ENCODE measurements around the gene INPP5B.
A peak's percentile ranks its signal among the peaks of the same experiment; 100 is the strongest.
"Not testable (repeated sequence)": the region's sequence is repeated elsewhere in the genome, so short reads cannot be mapped to it uniquely, and the experiment has no call there.

Gene INPP5B

GRCh38 chr1:37946703-37947360, at the start of gene INPP5B:
Gene INPP5B, minus strand, starts transcription at chr1:37947053. Its CDS starts 745 bp downstream, at chr1:37946308.
- peak; percentile 59 for DNase-seq (ENCODE audit: low read depth)

DNA sequence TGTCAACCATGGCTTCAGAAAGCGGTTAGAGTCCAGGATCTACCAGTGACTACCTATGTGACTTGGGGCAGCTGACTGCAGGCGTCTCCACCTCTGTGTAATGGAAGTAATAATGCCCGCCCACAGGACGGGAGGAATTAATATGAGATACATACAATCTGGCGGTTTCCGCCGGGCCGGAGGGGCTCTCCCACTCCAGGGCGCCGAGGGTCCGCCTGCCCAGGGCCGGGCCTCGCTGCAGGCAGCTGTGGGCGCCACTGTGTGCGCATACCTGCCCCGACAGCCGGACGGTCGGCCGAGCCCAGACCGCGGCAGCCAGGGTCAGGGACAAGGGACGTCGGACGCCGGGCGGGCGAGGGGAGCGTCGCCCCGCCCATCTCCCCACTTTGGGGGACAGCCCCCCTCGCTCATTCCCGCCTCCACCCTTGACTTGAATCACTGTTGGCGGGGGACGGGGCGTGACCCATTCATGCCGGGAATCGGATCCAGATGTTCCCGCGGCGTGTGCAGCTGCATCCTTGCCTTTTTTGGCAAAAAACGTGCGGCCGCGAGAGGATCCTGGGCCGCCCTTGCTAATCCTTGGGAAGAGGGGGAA, 49.0 kb upstream of the INPP5B start:
- DNase-seq (ENCODE audit: low read depth) = no peak

DNA sequence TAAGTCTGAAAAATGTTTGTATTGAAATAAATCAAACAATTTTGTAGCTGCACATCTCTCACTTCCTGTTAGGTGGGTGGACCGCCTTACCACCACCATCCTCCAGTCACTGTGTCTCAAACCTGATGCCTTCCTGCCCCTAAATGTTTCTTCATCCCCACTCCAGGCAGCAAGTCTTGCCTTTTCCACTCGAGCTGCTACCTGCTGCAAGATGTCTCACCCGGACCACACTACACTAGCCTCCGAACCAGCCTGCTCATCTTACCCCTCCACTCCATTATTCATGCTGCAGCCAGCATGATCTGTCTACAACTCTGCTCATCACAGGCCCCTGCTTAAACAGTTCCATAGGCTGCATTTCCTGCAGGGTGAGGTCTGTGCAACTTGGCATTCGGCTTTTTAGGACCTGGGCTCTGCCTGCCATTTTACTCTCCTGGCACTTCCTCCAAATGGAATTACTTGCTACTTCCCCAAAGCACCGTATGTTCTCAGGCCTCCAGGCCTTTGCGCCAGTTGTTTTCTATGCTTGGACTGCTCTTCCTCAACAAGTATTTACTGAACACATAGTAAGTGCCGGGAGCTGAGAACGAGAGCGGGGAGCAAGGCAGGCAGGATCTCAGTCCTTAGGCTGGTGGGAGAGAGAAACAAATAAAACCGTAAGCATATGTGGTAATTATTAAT, 48.2 kb upstream of the INPP5B start:
- DNase-seq (ENCODE audit: low read depth) = no peak

- no peak for DNase-seq (ENCODE audit: low read depth)
These were observed 42.6 kb upstream of the INPP5B start for GRCh38 chr1:37989361-37989930.

- DNase-seq (ENCODE audit: low read depth) = no peak
These were observed 40.8 kb upstream of the INPP5B start for GRCh38 chr1:37987679-37988078.

DNA sequence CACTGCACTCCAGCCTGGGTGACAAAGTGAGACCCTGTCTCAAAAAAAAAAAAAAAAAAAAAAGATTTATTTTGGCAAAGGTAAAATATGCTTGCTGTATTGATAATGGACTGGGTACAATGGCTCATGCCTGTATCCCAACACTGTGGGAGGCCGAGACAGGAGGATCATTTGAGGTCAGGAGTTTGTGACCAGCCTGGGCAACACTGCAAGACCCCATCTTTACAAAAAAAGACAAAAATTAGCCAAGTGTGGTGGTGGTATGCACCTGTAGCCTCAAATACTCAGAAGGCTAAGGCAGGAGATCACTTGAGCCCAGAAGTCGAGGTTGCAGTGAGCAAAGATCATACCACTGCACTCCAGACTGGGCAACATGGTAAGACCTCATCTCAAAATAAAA, 36.7 kb upstream of the INPP5B start:
- no peak for DNase-seq (ENCODE audit: low read depth)

GRCh38 chr1:37978541-37978940, 31.7 kb upstream of the INPP5B start:
- DNase-seq (ENCODE audit: low read depth) = no peak

GRCh38 chr1:37975083-37975482, 28.2 kb upstream of the INPP5B start:
- not testable (repeated sequence) for DNase-seq (ENCODE audit: low read depth)

DNA sequence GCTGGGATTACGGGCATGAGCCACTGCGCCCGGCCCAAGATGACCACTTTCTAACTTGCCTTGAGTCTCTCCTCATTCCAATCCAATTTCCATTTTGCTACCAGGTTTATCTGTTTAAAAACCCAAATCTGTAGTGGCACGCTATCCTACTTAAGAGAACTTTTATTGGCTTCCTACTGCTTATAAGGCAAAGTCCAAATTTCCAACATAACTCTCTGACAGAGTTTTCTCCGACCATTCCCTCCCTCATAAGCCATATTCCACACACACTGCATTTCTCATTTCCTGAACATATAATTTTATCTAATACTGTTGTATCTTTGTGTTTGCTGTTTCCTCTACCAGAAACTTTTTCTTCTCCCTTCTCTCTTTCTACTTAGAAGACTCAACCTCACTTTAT, 27.7 kb upstream of the INPP5B start:
- DNase-seq (ENCODE audit: low read depth) = no peak

GRCh38 chr1:37973684-37974083, 26.8 kb upstream of the INPP5B start:
- not testable (repeated sequence) for DNase-seq (ENCODE audit: low read depth)

DNA sequence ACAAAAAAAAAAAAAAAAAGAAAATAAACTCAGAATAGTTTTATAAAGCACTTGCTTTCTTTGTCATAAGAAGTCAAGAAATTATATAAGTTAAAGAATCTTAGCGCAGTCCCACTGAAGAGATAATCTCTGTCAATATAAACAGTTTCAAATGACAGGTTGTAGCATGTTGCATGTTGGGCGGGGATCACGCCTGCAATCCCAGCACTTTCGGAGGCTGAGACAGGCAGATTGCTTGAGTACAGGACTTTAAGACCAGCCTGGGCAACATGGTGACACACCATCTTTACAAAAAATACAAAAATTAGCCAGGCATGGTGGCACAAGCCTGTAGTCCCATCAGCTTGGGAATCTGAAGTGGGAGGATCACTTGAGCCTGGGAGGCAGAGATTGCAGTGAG, 18.4 kb upstream of the INPP5B start:
- no peak for DNase-seq (ENCODE audit: low read depth)

- DNase-seq (ENCODE audit: low read depth) = not testable (repeated sequence)
These were observed 17.3 kb upstream of the INPP5B start for GRCh38 chr1:37964106-37964505.

DNA sequence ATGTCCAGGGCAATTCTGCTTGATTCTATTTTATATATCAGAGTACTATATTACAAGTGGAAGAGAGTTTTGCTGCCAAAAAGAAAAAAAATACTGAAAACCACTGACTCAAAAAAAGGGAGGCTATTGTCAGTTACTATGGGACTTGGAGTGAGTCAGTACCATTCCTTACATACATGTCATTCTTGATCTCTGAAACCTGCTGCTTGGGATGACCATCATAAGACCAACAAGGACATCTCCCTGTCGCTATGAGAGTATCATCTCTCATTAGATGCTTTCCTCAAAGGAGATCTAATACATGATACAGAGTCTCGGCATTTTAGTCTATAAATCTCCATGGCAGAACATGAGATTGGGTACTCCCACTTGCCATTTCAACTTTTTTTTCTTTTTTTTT, 11.8 kb upstream of the INPP5B start:
- DNase-seq (ENCODE audit: low read depth) = no peak

DNA sequence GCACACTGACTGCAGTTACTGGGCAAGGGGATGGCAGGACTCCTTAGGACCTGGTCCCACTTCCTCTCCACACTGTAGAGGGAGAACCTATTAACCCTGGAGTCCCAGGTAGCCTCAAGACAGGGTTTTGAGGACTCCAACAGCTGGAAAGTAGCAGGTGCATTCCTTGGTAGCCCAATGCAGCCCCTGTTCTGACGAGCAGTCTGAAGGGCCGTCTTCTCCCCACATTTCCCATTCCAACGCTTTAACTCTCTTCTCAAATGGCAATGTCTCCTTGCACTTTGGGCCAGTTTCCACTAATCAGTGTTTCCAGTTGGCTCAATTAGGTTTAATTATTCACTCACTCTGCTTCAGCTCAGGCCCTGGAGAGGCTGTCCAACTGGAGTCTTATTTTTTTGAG, 8.8 kb upstream of the INPP5B start:
- no peak for DNase-seq (ENCODE audit: low read depth)

- DNase-seq (ENCODE audit: low read depth) = no peak
These were observed 7.6 kb upstream of the INPP5B start for GRCh38 chr1:37954316-37954971.

DNA sequence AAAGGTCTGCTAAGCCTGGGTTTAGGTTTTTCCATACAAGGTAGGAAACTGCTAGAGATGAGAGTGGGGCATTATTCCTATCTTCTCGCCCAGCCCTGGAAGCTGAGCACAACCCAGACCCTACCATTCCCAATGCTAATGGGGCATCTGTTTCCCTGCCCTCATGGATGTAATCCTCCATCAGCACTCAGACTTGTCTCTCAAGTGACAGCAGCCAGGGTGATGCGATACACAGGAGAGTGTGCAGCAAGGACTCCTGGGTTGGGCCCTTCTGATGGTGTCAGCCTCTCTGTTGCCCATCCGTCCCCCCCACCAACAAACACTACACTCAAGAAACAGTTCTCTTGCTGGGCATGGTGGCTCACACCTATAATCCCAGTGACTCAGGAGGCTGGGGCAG, 5.9 kb upstream of the INPP5B start:
- DNase-seq (ENCODE audit: low read depth) = no peak

DNA sequence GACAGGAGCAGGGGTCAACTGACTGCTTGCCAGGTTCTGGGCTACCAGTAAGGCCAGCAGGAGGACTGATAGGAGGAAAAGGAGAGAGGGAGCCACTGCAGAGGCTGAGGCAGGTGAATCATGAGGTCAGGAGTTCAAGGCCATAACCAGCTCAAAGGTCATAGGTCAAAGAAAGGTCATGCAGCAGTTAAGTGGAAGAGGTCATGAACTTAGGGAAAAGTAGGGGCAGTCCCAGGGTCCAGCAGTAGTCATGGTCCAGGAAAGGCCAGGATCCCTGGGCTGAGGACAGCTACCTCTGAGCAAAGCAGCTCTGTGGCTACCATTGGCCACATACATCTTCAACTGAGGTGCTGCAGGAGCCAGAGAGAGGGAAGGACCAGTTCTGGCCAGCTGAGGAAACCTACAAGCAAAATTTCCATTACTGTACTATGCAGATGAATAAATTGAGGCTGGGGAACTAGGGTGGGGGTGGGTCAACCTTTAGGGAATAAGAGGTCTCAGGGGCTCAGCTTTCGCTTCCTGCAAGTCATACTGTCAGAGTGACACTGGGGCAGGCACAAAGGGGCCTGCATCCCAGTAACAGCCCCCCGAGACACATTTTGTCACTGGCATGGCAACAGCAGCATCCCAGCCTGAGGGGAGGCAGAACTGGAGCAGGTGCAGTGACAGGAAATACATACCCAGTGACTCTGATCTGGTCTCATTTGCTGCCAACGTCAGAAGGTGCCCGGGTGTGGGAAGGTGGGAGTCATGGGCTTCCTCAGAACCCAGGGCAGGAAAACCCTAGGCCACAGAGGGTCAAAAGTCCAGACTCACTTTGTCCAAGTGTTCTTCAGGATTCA, 5.2 kb upstream of the INPP5B start:
- no peak for DNase-seq (ENCODE audit: low read depth)

DNA sequence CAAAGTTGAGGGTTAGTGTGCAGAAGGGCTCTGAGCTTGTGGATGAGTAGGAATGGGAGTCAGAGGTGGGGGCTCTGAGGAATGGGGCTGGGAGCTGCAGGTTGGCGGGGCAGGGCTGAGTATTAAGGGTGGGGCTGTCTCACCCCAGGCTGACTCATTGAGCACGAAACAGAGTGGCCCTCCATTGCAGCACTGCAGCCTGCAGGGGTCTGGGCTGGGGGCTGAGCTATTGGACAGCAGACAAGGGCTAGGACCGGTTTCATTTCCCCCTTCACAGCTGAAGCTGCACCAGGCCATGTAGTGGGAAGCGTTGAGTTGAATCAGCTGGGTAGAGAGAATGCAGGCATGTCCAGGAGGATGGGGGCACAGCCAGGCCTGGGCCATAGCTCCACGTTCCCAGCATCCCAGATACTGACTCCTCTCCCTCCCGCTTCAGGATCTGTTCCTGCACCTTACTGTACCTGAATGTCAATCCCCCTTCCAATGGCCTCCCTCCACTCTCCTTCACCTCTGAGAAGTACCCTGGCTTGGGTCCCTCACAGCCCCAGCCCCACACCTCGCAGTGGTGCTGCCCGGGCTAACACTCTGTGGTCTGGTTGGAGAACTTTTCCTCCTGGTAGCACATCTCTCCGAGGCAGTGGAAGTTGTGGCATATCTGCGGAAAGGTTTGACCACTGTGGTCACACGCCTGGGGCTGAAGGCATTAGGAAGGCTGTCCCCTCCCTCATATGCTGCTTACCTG, 4.4 kb upstream of the INPP5B start:
- DNase-seq (ENCODE audit: low read depth) = no peak

DNA sequence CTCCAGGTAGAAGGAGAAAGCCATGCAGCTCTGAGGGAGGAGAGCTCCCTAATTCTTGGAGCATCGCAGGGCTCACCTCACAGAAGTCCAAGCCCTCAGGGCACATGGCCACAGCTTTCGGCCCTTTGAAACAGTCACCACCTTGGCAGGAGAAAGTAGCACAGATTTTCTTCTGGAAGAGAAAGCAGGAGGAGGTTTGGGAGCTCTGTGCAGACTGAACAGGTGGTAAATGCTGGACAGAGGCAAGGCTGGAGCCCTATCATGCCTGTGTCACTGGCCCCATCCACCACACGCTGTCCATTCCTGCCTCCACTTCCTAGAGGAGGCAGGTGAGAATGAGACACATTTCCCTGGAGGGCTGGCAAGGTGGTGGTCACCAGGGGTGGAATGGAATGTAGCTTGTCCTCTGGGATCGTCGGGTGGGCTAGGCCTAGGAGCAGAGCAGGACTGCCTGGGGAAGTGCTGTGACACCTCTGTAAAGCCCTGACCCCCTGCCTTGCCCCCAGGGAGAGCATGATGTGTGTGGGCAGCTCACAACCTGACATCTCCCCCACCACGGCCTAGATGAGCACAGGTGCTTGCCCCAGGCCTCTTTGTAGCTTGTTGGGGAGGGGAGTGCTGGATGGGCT, 2.8 kb upstream of the INPP5B start:
- DNase-seq (ENCODE audit: low read depth) = no peak

DNA sequence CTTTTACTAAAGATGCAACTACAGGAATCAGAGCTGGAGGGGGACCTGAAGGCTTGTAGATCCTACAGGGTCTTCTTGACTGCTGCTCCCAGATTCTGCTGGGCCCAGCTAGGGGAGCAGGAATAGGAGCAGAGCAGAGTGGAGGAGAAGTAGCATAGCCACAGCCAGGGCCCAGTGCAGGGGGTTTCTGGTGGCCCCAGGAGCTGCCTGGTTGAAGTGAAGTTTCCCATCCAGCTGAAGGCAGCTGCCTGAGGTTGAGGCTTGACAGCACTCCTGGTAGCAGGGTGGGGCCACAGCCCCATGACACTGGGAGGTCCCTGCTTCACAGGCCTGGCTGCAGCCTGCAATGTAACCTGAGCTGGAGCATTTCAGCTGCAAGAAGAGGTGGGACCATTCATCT, 2.0 kb upstream of the INPP5B start:
- no peak for DNase-seq (ENCODE audit: low read depth)

DNA sequence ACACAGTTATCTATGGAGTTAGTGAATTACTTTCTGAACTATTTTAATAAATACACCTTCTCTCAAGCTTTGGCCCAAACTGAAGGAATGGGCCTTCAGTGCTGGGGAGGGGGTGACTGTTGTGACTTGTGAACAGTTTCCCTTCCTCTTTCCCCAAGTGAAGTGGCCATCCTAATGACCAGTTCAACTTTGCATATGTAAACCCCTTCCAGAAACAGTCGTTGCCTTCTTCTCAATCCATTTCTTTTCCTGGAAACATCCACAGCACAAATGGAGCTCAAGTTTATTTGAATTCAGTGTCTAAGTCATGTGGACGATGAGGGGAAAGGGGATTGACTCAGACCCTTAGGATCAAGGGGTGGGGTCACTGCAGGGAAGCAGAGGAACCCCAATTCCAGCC, 1.3 kb upstream of the INPP5B start:
- no peak for DNase-seq (ENCODE audit: low read depth)

Data from stimulated activated CD4-positive, alpha-beta T cell treated with anti-CD3 and anti-CD28 coated beads, Interleukin-2, amount 100 ng/mL, for 4 hours (primary cell).